GM12875 (cell line): Measurements from ENCODE around the gene DPP6.
A peak's percentile ranks its signal among the peaks of the same experiment; 100 is the strongest.

Experiments
- H3K4me3 ChIP-seq: one replicate; pipeline ENCODE4 v1.5.1; 2011; ENCODE audit warnings: low read depth, low read length, control low read depth
- TF ChIP-seq, protein P1 (sequence below): IDR thresholded peaks from 2 replicates; pipeline ENCODE4 v1.5.1; 2011; ENCODE audit warnings: low read depth, mild to moderate bottlenecking, control low read depth, inconsistent platforms, low read length, moderate library complexity, borderline replicate concordance; ENCODE audit not compliant: insufficient read depth

Gene DPP6

DNA sequence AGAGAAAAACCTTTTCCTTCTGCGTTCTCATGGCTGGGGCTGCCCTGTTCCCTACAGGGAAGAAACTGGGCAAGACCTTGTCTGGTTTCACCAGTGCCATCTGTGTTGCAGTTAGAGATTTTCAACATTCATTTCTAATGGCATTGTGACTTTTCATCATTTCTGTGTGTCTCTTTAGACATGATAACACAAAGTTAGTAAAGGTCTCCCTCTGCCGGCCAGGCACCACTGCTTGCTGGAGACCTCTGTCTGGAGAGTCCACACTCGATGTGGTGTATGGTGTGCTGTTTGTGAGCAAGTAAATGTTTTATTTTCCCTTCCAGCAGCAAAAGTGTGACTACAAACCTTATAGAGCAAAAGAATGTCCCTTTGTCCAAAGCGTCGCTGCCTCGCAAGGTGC lies 737.2 kb downstream of the DPP6 start:
- H3K4me3 ChIP-seq, result no peak overlapping the region
- TF ChIP-seq, protein P1, sequence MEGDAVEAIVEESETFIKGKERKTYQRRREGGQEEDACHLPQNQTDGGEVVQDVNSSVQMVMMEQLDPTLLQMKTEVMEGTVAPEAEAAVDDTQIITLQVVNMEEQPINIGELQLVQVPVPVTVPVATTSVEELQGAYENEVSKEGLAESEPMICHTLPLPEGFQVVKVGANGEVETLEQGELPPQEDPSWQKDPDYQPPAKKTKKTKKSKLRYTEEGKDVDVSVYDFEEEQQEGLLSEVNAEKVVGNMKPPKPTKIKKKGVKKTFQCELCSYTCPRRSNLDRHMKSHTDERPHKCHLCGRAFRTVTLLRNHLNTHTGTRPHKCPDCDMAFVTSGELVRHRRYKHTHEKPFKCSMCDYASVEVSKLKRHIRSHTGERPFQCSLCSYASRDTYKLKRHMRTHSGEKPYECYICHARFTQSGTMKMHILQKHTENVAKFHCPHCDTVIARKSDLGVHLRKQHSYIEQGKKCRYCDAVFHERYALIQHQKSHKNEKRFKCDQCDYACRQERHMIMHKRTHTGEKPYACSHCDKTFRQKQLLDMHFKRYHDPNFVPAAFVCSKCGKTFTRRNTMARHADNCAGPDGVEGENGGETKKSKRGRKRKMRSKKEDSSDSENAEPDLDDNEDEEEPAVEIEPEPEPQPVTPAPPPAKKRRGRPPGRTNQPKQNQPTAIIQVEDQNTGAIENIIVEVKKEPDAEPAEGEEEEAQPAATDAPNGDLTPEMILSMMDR, result peak; percentile 5; the same call in 1 of the 2 replicates

DNA sequence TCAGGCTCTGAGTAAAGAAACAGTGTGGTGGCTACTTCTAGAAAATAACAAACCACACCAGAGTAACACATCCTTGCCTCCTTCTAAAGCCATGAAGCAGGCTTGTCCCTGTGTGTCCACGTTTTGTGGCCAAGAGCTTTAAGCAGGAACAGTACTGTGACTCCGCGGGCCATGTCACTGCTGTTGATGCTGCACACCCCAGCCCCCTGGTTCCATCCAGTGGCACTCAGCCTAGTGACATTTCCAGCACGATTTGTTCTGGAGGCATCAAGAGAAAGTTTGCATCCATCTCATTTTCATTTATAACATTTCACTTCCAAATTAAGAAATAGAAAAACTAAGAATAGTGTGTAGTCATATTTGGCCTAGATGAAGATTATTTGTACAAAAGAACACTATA lies 739.4 kb downstream of the DPP6 start:
- TF ChIP-seq, protein P1, result no peak

DNA sequence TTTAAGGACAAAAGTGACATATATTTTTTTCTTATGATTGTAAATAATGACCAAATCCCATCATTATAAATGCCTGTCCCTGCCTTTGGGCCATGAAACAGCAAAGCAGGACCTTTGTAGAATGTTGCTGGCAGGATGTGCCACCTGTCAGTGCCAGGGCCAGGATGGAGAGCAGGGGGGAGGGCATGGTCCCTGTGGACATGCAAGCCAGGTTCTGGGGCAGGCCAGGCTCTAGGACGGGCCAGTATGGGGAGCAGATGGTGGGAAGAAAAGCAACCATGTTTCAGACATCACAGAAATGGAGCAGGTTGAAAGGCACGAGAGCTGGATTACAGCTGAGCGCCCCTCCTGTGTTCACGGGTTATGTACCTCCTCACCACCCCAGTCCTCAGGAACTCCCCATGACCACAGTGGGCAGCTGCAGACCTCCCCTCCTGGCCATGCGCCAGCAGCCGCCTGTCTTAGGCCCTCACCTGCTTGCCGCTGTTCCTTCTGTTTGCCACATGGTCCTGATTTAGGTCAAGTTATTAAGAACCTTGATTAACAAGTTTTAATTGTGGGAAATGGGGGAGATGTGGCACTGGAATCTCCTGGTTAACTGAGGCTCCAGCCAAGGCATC lies 740.3 kb downstream of the DPP6 start:
- H3K4me3 ChIP-seq, result no peak overlapping the region
- TF ChIP-seq, protein P1, result no peak

More for the DNA sequence above, 739.4 kb downstream of the DPP6 start:
- no peak overlapping the region for H3K4me3 ChIP-seq

DNA sequence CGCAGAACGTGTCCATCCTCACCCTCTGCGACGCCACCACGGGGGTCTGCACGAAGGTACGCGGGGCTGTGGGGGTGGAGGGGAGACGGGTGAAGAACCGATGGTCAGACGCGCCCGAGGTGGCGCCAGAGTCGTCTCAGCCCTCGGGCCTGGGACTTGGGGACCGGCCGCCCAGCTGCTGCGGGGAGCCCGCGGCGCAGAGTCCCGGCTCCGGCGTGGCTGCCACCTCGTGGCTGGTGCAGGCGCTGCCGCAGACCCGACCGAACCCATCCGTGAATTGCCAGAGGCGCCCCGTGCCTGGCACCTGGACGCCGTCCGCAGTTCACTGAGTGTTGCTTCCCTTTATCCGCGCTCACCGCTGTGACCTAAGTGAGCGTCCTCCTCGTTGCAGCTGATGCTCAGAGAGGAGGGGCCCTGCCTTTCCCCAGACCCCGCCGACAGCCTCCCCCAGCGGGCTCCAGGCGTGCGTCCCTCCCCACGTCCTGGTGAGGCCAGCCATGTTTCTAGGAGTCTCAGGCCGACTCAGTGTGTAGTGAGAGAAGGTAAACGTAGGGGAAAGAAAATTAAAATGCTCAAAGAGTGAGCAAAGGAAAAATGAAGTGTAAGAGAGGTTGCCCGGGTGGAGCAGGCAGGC lies 742.1 kb downstream of the DPP6 start:
- TF ChIP-seq, protein P1, result peak; percentile 54
- no peak overlapping the region for H3K4me3 ChIP-seq

DNA sequence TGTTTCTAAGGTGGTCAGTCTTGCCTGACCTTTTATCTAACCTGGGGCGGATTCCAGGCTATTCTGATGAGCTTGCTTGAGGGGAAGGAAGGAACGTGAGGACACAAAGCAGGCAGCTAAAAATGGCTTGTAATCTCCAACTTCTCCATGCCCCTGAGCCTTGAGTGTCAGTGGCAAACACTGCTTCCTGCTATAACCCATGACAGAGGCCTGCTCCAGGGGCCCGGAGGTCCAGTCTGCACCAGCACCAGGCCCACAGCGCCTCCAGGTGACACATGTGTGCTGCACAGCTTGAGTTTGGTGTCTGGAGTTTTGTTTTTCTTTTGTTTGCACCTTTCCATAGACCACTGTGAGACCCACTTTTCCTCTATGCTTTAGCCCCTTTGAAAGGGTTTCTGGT lies 742.8 kb downstream of the DPP6 start:
- no peak overlapping the region for H3K4me3 ChIP-seq
- TF ChIP-seq, protein P1, result no peak

DNA sequence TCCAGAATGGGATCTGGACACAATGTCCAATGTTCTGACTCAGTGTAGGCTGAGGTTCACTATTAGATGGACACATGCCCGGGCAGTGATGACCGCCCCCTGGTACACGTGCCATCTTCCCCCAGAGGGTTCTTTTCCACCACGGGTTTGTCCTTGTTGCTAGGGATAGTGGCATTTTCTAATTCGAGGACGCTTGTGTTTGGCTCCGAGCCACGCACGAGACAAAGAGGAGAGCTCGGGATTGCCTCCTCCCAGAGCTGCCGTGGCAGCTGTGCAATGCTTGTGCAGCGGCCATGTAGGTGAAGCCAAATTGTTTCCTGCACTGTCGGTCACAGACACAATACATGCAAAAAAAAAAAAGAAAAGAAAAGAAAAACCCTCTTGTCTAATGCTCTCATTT lies 743.2 kb downstream of the DPP6 start:
- no peak overlapping the region for H3K4me3 ChIP-seq
- TF ChIP-seq, protein P1, result no peak

DNA sequence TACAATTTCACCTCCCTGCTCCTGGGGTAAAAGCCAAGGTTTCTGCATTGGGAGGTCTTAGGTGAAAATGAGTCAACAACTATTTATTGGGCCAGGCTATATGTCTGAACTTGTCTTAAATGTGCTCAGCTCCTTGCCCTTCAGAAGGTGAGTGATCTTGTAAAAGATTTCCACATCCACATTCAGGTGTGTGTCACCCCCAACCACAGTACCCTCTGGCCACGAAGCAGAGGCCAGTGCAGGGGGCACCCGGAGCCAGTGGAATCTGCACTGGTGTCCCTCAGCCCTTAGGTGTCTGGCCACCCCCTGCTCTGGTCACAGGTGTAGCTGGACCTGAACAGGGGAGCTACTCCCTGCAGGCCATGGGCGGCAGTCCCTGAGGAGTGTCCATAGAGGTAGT lies 752.3 kb downstream of the DPP6 start:
- TF ChIP-seq, protein P1, result no peak
- no peak overlapping the region for H3K4me3 ChIP-seq
